ENCODE data around the gene NANOS2.
"Not testable (repeated sequence)": the region's sequence is repeated elsewhere in the genome, so short reads cannot be mapped to it uniquely, and the experiment has no call there.

Gene NANOS2

DNA sequence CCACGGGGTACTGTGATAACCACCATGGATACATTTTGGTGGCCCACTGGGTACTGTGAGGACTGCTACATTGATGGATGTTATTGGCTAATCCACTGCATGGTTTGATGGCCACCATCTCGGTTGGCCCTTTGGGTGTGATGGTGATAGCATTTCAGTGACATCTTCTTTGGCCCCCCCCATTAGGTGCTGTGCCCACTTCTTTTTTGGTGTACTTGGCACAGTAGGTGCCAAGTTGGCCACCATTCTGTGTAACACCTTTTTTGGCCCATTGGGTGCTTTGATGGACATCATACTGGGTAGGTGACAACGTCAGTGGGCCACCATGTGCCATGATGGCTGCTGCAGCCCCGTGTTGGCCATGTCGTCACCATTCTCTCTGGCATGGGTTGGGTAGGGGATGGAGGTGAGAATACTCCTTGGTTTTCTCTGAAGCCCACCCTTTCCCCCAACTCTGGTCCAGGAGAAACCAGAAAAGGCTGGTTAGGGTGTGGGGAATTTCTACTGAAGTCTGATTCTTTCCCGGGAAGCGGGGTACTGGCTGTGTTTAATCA, 41.3 kb downstream of the NANOS2 start:
- DNase-seq = no peak

DNA sequence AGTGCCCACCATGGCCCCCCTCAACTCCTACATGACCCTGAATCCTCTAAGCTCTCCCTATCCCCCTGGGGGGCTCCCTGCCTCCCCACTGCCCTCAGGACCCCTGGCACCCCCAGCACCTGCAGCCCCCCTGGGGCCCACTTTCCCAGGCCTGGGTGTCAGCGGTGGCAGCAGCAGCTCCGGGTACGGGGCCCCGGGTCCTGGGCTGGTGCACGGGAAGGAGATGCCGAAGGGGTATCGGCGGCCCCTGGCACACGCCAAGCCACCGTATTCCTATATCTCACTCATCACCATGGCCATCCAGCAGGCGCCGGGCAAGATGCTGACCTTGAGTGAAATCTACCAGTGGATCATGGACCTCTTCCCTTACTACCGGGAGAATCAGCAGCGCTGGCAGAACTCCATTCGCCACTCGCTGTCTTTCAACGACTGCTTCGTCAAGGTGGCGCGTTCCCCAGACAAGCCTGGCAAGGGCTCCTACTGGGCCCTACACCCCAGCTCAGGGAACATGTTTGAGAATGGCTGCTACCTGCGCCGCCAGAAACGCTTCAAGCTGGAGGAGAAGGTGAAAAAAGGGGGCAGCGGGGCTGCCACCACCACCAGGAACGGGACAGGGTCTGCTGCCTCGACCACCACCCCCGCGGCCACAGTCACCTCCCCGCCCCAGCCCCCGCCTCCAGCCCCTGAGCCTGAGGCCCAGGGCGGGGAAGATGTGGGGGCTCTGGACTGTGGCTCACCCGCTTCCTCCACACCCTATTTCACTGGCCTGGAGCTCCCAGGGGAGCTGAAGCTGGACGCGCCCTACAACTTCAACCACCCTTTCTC, 42.3 kb downstream of the NANOS2 start:
- no peak for DNase-seq

DNA sequence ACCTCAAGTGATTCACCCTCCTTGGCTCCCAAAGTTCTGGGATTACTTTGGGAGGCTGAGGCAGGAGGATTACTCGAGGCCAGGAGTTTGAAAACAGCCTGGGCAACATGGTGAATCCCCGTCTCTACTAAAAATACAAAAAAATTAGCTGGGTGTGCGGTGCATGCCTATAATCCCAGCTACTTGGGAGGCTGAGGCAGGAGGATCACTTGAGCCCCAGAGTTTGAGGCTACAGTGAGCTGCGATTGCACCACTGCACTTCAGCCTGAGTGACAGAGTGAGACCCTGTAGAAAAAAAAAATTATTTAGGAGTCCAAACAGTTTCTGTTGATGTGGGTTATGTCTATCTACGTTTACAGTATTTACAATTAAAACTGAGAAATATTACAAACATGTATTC, 43.8 kb downstream of the NANOS2 start:
- DNase-seq = no peak

DNA sequence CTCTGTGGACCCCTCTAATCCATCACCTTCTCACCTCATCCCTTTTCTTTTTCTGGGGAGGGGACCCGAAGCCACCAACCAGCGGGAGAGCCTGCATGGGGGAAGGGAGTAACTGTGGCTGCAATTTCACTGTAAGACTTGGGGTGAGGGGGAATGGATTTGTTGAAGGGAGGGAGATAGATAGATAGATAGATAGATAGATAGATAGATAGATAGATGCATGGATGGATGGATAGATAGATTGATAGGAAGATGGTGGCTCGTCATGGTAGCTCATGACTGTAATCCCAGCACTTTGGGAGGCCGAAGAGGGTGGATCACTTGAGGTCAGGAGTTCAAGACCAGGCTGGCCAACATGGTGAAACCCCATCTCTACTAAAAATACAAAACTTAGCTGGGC, 47.3 kb downstream of the NANOS2 start:
- DNase-seq = not testable (repeated sequence)

DNA sequence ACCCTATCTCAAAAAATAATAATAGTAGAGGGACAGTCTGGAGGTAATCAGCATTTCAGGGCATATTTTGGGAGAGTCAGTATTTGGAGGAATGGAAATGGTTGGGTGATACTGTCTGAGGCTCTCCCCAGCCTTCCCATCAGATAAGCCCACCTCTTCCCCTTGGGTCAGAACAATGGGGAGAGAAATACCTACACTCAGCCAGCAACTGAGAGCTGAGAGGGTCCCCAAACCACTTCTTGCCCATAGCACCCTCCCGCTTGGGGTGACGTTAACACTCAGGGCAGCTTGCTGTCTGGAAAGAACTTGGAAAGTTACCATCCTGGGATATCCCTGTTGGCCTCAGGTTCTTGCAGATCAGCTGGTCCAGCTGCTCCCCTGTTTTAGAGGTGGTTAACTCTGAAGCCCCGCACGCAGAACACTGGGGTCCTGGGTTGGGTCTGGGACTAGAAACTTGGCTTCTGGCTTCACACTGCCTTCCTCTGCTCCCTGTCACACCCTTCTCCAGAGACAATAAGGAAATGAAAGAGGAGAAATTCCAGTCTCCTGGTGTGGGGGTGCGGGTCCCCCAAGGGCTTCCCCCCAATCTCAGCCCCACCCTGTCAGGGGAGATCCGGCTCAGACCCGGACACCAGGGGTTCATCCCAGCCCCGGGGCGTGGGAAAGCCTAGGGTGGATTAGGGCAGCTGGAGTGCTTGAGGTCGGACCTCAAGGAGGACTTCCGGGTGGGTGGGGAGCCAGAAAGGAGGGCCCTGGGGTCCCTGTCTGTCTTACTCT, 48.0 kb downstream of the NANOS2 start:
- no peak for DNase-seq

DNA sequence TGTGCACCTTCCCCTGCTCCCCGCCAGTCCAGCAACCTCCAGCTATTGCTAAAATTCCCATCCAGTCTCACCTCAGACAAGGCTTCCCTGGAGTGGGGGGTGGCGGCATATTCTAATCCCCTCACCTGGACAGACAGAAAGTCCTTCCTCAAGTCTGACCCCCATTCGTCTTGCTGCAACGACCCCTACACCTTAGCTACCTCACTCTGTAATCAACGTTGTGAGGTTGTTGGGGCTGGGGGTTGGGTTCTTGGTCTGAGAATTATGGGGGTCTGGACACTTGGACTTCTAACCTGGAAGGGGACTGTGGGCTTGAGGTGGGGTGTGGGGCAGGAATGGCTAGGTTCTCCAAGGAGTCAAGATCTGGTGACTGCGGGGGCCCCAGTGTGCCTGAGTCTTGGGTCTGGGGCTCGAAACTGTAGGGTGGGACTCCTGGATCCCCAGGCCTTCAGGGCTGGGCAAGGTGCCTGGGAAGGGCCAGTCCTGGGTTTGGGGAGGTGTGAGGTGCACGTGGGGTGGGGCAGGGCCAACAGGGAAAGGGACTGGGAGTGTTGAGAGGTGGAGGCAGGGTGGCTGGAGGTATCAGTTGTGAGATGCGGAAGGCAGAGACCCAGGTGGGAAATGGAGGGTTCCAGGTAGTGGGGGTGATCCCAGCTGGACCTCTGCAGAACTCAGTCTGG, 49.2 kb downstream of the NANOS2 start:
- DNase-seq = no peak

DNA sequence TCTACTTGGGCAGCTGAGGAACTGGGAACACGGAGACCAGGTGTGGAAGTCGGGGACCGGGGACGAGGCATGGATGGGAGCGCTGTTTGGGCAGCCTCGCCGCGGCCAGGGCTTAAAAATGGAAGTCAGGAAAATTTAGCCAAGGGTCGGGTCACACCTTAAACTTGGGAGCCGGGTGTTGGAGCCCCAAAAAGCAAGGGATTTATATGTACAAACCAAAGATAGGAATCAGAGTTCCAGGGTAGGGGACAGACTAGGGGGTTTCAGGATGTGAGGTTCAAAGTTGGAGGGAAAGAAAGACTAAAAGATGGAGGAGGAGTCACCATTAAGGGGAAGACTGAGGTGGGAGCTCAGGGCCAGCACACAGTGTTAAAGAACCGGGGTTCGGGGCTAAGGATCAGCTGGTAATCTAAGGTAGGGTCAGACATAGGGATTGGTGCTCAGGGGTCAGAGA, 49.9 kb downstream of the NANOS2 start:
- DNase-seq = no peak

DNA sequence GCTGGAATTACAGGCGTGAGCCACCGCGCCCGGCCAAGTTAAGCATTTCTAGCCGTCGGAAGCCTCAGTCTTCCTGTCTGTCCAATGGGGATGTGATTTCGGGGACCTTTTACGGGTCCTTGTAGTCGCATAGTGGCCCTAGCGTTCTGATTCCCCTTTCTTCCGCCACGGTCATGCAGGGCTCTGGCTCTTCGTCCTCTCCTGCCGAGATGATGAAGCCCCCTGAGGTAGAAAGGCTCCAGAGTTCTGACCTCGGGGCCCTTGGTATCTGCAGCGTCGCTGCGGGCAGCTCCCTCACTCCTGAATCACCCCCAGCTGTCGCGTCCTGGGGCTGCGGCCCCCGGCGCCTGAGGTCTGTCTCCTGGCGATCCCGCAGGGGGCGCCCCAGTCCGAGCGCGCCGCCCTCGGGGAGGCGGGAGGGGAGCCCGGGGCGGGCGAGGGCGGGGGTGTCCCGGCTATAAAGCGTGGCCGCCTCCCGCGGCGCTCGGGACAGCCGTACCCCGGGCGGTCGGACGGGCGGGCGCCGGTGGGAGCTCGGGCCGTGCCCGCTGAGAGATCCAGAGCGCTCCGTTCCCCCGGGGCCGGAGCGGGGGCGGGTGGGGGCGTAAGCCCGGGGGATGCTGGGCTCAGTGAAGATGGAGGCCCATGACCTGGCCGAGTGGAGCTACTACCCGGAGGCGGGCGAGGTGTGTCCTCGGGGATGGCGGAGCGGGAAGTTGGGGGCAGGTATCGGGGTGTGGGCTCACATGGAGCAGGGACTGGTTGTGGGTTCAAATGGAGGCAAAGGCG, 50.5 kb downstream of the NANOS2 start, which contains the start of gene FOXA3:
FOXA3 (plus strand) TSS at position 487 of the 789 bp plus-strand sequence; CDS start at position 618, 131 bp downstream.
- no peak for DNase-seq

DNA sequence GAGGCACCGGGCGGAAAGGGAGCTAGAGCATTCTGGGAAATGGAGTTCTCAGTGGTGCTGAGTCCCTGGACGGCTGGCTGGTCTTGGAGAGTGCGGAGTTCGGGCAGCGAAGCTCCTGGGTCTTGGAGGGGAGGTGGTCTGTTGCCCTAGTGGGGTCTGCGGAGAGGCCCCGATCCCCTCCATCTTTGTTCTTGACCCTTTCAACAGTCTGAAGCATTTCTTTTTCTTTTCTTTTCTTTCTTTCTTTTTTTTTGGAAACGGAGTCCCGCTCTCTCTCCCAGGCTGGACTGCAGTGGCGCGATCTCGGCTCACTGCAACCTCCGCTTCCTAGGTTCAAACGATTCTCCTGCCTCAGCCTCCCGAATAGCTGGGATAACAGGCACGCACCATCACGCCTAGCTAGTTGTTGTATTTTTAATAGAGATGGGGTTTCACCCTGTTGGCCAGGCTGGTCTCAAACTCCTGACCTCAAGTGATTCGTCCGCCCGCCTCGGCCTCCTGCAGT, 51.2 kb downstream of the NANOS2 start:
- no peak for DNase-seq

Measured in NCI-H226 (cell line).